Adrenal gland (tissue), 5 donors: ENCODE data around the gene KLC1.

ENCODE experiments used
- POLR2A ChIP-seq, 2 donors: fragments of 450-650 bp; IDR thresholded peaks; one replicate each; pipeline ENCODE4 v1.6.1; 2017; ENCODE audit warnings: antibody characterized with exemption in 2 of 2, mild to moderate bottlenecking in 2 of 2, moderate library complexity in 1 of 2
- TF ChIP-seq, protein P1 (sequence below), 6 experiments: fragments of 450-650 bp in 4 of 6; fragments of 200-600 bp in 2 of 6; sonication (generic) in 1 of 6; IDR thresholded peaks; 1 replicate in 5 of 6; 2 replicates in 1 of 6; pipeline versions ENCODE4 v1.5.1 to v1.8.0; 2016 to 2021; ENCODE audit warnings: antibody characterized with exemption in 6 of 6, mild to moderate bottlenecking in 2 of 6, moderate library complexity in 1 of 6
- donor health status: DM: no; HTN: no; CAD: no.

- no peak for TF ChIP-seq POLR2A (IDR thresholded peaks at IDR 0.05)
- TF ChIP-seq, protein P1, sequence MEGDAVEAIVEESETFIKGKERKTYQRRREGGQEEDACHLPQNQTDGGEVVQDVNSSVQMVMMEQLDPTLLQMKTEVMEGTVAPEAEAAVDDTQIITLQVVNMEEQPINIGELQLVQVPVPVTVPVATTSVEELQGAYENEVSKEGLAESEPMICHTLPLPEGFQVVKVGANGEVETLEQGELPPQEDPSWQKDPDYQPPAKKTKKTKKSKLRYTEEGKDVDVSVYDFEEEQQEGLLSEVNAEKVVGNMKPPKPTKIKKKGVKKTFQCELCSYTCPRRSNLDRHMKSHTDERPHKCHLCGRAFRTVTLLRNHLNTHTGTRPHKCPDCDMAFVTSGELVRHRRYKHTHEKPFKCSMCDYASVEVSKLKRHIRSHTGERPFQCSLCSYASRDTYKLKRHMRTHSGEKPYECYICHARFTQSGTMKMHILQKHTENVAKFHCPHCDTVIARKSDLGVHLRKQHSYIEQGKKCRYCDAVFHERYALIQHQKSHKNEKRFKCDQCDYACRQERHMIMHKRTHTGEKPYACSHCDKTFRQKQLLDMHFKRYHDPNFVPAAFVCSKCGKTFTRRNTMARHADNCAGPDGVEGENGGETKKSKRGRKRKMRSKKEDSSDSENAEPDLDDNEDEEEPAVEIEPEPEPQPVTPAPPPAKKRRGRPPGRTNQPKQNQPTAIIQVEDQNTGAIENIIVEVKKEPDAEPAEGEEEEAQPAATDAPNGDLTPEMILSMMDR (IDR thresholded peaks at IDR 0.05), result no peak
Observed at GRCh38 chr14:103616635-103617300, 12.2 kb upstream of the KLC1 start.
